Ishikawa (cell line): ENCODE measurements around the gene ZNF23.

Experiments used
- CEBPB ChIP-seq: IDR thresholded peaks from 2 replicates; pipeline ENCODE4 v1.6.1; 2012
- CREB1 ChIP-seq: IDR thresholded peaks from 2 replicates; pipeline ENCODE4 v1.6.1; 2012; ENCODE audit warnings: low read depth
- EGR1 ChIP-seq: IDR thresholded peaks from 2 replicates; pipeline ENCODE4 v1.6.1; 2012
- EP300 ChIP-seq: IDR thresholded peaks from 2 replicates; pipeline ENCODE4 v1.6.1; 2012; ENCODE audit warnings: borderline replicate concordance
- FOXM1 ChIP-seq: IDR thresholded peaks from 2 replicates; pipeline ENCODE4 v1.6.1; 2012; ENCODE audit warnings: low read depth, borderline replicate concordance
- NFIC ChIP-seq: IDR thresholded peaks from 2 replicates; pipeline ENCODE4 v1.6.1; 2012
- RAD21 ChIP-seq: IDR thresholded peaks from 2 replicates; pipeline ENCODE4 v1.6.1; 2012; ENCODE audit warnings: low read depth
- REST ChIP-seq: IDR thresholded peaks from 2 replicates; pipeline ENCODE4 v1.6.1; 2012; ENCODE audit warnings: low read depth, mild to moderate bottlenecking
- TAF1 ChIP-seq: IDR thresholded peaks from 2 replicates; pipeline ENCODE4 v1.6.1; 2012; ENCODE audit warnings: low read depth, mild to moderate bottlenecking
- TCF12 ChIP-seq: IDR thresholded peaks from 2 replicates; pipeline ENCODE4 v1.6.1; 2012; ENCODE audit warnings: low read depth
- TEAD4 ChIP-seq: IDR thresholded peaks from 2 replicates; pipeline ENCODE4 v1.6.1; 2012
- USF1 ChIP-seq: IDR thresholded peaks from 2 replicates; pipeline ENCODE4 v1.6.1; 2012
- YY1 ChIP-seq: IDR thresholded peaks from 2 replicates; pipeline ENCODE4 v1.6.1; 2012; ENCODE audit warnings: low read depth
- ZBTB7A ChIP-seq: IDR thresholded peaks from 2 replicates; pipeline ENCODE4 v1.6.1; 2012; ENCODE audit warnings: low read depth
- TF ChIP-seq, protein P1 (sequence below): IDR thresholded peaks from 2 replicates; pipeline ENCODE4 v1.6.1; 2012

Gene ZNF23

GRCh38 chr16:71474864-71475263, 12.8 kb upstream of the ZNF23 start:
- TF ChIP-seq TCF12, result no peak
- TF ChIP-seq FOXM1, result no peak
- TF ChIP-seq YY1, result no peak
- TF ChIP-seq TEAD4, result no peak
- no peak for TF ChIP-seq EP300
- no peak for TF ChIP-seq RAD21
- no peak for TF ChIP-seq CREB1
- no peak for TF ChIP-seq NFIC
- TF ChIP-seq USF1, result no peak
- no peak for TF ChIP-seq ZBTB7A
- TF ChIP-seq CEBPB, result no peak
- TF ChIP-seq EGR1, result no peak
- no peak for TF ChIP-seq TAF1
- no peak for TF ChIP-seq REST
- TF ChIP-seq, protein P1, sequence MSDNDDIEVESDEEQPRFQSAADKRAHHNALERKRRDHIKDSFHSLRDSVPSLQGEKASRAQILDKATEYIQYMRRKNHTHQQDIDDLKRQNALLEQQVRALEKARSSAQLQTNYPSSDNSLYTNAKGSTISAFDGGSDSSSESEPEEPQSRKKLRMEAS, result no peak

GRCh38 chr16:71473891-71474290, 11.8 kb upstream of the ZNF23 start:
- TF ChIP-seq ZBTB7A (no peak), TCF12 (no peak), TEAD4 (no peak), RAD21 (no peak), CREB1 (no peak), TAF1 (no peak), REST (no peak), NFIC (no peak), USF1 (no peak), YY1 (no peak), EP300 (no peak), EGR1 (no peak), CEBPB (no peak), FOXM1 (no peak)
- TF ChIP-seq, protein P1, result no peak

DNA sequence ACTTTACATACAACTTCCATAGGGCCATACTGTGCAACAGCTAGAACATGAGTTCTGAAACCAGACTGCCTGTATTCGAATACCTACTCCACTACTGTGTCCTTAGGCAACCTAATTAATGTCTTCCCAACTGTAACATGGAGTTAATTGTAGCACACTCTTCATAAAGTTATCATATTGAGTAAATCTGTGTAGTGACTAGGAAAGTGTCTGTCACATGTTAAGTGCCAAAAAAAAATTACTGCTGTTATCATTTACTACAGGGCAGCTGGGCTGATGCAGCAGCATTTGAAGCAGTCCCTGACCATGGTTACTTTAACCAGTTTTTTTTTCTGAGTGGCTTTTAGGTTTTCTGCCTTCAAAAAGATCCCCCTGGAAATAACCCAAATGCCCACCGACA, 10.9 kb upstream of the ZNF23 start:
- TF ChIP-seq ZBTB7A (no peak), TCF12 (no peak), TEAD4 (no peak), REST (no peak), FOXM1 (no peak), CEBPB (no peak), TAF1 (no peak)
- TF ChIP-seq, protein P1, result no peak

- TF ChIP-seq, protein P1, result no peak
- TF ChIP-seq EP300 (no peak), NFIC (no peak), TCF12 (no peak), TAF1 (no peak), CREB1 (no peak), USF1 (no peak), YY1 (no peak), TEAD4 (no peak), FOXM1 (no peak), REST (no peak), ZBTB7A (no peak), EGR1 (no peak), CEBPB (no peak), RAD21 (no peak)
Measured at GRCh38 chr16:71472051-71472450, 10.0 kb upstream of the ZNF23 start.
